ENCODE results near the gene LYZL1. TPM values are rescaled to one million over a fixed set of nuclear protein-coding genes. Genes with fewer than 3 reads are reported as not detected.

LYZL1 gene
- total RNA-seq, 1 experiment from 2014 or later: not detected

- Histone ChIP-seq H3K27me3 (ENCODE audit: insufficient read depth, low read depth) (no peaks in the 10 kb centered on the region), H3K27ac (no peak overlapping the region), H4K20me1 (ENCODE audit: insufficient read depth) (no peaks in the 10 kb centered on the region), H3K4me2 (no peak overlapping the region), H3K9me3 (ENCODE audit: insufficient read depth, low read depth) (no peaks in the 10 kb centered on the region), H3K79me2 (ENCODE audit: low read depth) (no peaks in the 10 kb centered on the region), H3K4me3 (no peak overlapping the region), H3K9me2 (ENCODE audit: insufficient read depth) (no peaks in the 10 kb centered on the region), H3F3A (ENCODE audit: insufficient read depth, low read depth) (no peaks in the 10 kb centered on the region), H3K4me1 (replicated peaks; ENCODE audit: insufficient read depth) (no peaks in the 10 kb centered on the region), H3K36me3 (ENCODE audit: low read depth) (no peaks in the 10 kb centered on the region), H2AFZ (no peak overlapping the region)
- ChIA-PET CTCF (no interaction called here), POLR2A (ENCODE audit: unreplicated experiment) (no interaction called here)
- TF ChIP-seq CTCF (conservative IDR thresholded peaks at IDR 0.05): no peak
- TF ChIP-seq EZH2 (IDR thresholded peaks at IDR 0.05; ENCODE audit: low read depth): no peak
- DNase-seq: no peak
- BruUV-seq (replicated peaks): no TSS peak
- intact Hi-C loops (cut with micrococcal nuclease; ENCODE audit: unreplicated experiment): no loop called here
These were observed 43.4 kb upstream of the LYZL1 start for GRCh38 chr10:29245476-29245875.

- no TSS peak for BruUV-seq (replicated peaks)
- H3F3A ChIP-seq (ENCODE audit: insufficient read depth, low read depth): no peaks in the 10 kb centered on the region
- no peak overlapping the region for H3K27ac ChIP-seq
- H3K4me3 ChIP-seq: no peak overlapping the region
- H3K4me2 ChIP-seq: no peak overlapping the region
- CTCF ChIA-PET: no interaction called here
- intact Hi-C loops (cut with micrococcal nuclease; ENCODE audit: unreplicated experiment): no loop called here
- POLR2A ChIA-PET (ENCODE audit: unreplicated experiment): no interaction called here
- H3K79me2 ChIP-seq (ENCODE audit: low read depth): no peaks in the 10 kb centered on the region
- no peaks in the 10 kb centered on the region for H3K9me3 ChIP-seq (ENCODE audit: insufficient read depth, low read depth)
- no peaks in the 10 kb centered on the region for H4K20me1 ChIP-seq (ENCODE audit: insufficient read depth)
- H2AFZ ChIP-seq: no peak overlapping the region
- no peaks in the 10 kb centered on the region for H3K36me3 ChIP-seq (ENCODE audit: low read depth)
- H3K9me2 ChIP-seq (ENCODE audit: insufficient read depth): no peaks in the 10 kb centered on the region
- TF ChIP-seq CTCF (conservative IDR thresholded peaks at IDR 0.05) (no peak), EZH2 (IDR thresholded peaks at IDR 0.05; ENCODE audit: low read depth) (no peak)
- DNase-seq: no peak
- H3K27me3 ChIP-seq (ENCODE audit: insufficient read depth, low read depth): no peaks in the 10 kb centered on the region
- H3K4me1 ChIP-seq (replicated peaks; ENCODE audit: insufficient read depth): no peaks in the 10 kb centered on the region
These were observed 42.4 kb upstream of the LYZL1 start for GRCh38 chr10:29246449-29246848.

GRCh38 chr10:29248158-29248557, 40.7 kb upstream of the LYZL1 start:
- Histone ChIP-seq H3K27me3 (ENCODE audit: insufficient read depth, low read depth) (no peaks in the 10 kb centered on the region), H3K4me2 (no peak overlapping the region), H3K36me3 (ENCODE audit: low read depth) (no peaks in the 10 kb centered on the region), H2AFZ (no peak overlapping the region), H3K79me2 (ENCODE audit: low read depth) (no peaks in the 10 kb centered on the region), H3K9me2 (ENCODE audit: insufficient read depth) (no peaks in the 10 kb centered on the region), H3K27ac (no peak overlapping the region), H3F3A (ENCODE audit: insufficient read depth, low read depth) (no peaks in the 10 kb centered on the region), H4K20me1 (ENCODE audit: insufficient read depth) (no peaks in the 10 kb centered on the region), H3K9me3 (ENCODE audit: insufficient read depth, low read depth) (no peaks in the 10 kb centered on the region), H3K4me1 (replicated peaks; ENCODE audit: insufficient read depth) (no peaks in the 10 kb centered on the region), H3K4me3 (no peak overlapping the region)
- no peak for DNase-seq
- no peak for TF ChIP-seq CTCF (conservative IDR thresholded peaks at IDR 0.05)
- no peak for TF ChIP-seq EZH2 (IDR thresholded peaks at IDR 0.05; ENCODE audit: low read depth)
- intact Hi-C loops (cut with micrococcal nuclease; ENCODE audit: unreplicated experiment): no loop called here
- BruUV-seq (replicated peaks): no TSS peak
- POLR2A ChIA-PET (ENCODE audit: unreplicated experiment): no interaction called here
- CTCF ChIA-PET: no interaction called here
